A549 (cell line): ENCODE data around the gene B3GAT1.

Source experiments
- CHD2 ChIP-seq: fragments of 150-350 bp; IDR thresholded peaks from 2 replicates; pipeline ENCODE4 v1.6.1; 2014; ENCODE audit warnings: low read length; ENCODE audit not compliant: partially characterized antibody
- EP300 ChIP-seq, 2 experiments: fragments of >200 bp; sonication (Bioruptor Twin); formaldehyde crosslinking; IDR thresholded peaks; 2 replicates in 1 of 2; 3 replicates in 1 of 2; pipeline ENCODE4 v1.6.1; 2016 to 2017
- HDAC2 ChIP-seq: fragments of 200-600 bp; sonication (generic); IDR thresholded peaks from 2 replicates; pipeline ENCODE4 v1.6.1; 2016
- KDM1A ChIP-seq: fragments of 200-600 bp; sonication (generic); IDR thresholded peaks from 2 replicates; pipeline ENCODE4 v1.6.1; 2016; ENCODE audit warnings: low read depth, mild to moderate bottlenecking
- MAZ ChIP-seq: fragments of 150-350 bp; IDR thresholded peaks from 2 replicates; pipeline ENCODE4 v1.6.1; 2014; ENCODE audit warnings: antibody characterized with exemption, low read depth, low read length, borderline replicate concordance
- POLR2A ChIP-seq: IDR thresholded peaks from 2 replicates; pipeline ENCODE4 v1.6.1; 2012; ENCODE audit warnings: mild to moderate bottlenecking, low read length
- RARB ChIP-seq: fragments of 250-450 bp; sonication (Bioruptor Pico); IDR thresholded peaks from 2 replicates; pipeline ENCODE4 v1.8.0; 2021; ENCODE audit warnings: mild to moderate bottlenecking, moderate library complexity
- ZSCAN20 ChIP-seq: fragments of 250-450 bp; sonication (Bioruptor Pico); IDR thresholded peaks from 2 replicates; pipeline ENCODE4 v1.8.0; 2022; ENCODE audit warnings: mild to moderate bottlenecking, moderate library complexity
- TF ChIP-seq, protein P1 (sequence below): fragments of >200 bp; sonication (Bioruptor Twin); formaldehyde crosslinking; IDR thresholded peaks from 3 replicates; pipeline ENCODE4 v1.5.1; 2016
- TF ChIP-seq, protein P2 (sequence below): fragments of 200-600 bp; sonication (generic); IDR thresholded peaks from 2 replicates; pipeline ENCODE4 v1.6.1; 2016; ENCODE audit warnings: antibody characterized with exemption, mild to moderate bottlenecking, moderate library complexity
- TF ChIP-seq, protein P3 (sequence below): IDR thresholded peaks from 2 replicates; pipeline ENCODE4 v1.6.1; 2012
- TF ChIP-seq, protein P4 (sequence below): fragments of >200 bp; sonication (Bioruptor Twin); formaldehyde crosslinking; IDR thresholded peaks from 3 replicates; pipeline ENCODE4 v1.6.1; 2016

DNA sequence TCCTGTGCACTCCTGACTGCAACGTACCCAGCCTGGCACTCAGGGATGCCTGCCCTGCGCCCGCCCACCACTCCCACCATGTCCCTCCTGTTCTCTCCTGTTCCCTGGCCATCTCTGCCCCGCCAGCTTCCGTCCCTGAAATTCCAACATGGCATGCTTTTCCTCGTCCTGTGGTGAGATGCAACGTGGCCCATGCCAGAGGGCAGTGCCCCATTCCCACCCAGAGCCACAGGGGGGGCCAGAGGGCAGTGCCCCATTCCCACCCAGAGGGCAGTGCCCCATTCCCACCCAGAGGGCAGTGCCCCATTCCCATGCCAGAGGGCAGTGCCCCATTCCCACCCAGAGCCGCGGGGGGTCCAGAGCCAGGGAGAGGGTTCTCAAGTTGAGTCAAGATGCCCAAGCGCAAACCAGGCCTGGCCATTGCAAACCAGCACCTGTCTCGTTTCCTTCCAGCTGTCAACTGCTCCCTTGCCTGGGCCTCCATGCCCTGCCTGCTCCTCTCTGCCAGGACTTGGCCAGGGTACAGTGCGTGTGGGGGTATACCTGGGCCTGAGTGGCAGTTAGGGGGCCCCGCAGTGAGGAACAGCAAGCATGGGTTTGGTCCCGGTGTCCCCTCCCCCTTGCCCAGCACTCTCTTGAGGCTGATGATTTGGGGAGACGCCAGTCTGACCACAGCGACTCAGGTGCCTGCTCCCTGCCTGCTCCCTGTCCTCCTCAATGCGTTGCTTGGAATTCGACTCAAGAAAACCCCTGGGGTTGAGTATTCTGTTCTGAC, 14.6 kb downstream of the B3GAT1 start:
- TF ChIP-seq HDAC2 (no peak), MAZ (no peak), EP300 (IDR thresholded peaks at IDR 0.05) (no peak), RARB (no peak), POLR2A (no peak), CHD2 (no peak), ZSCAN20 (CRISPR knock-in tag) (no peak), KDM1A (no peak)
- TF ChIP-seq, protein P1, sequence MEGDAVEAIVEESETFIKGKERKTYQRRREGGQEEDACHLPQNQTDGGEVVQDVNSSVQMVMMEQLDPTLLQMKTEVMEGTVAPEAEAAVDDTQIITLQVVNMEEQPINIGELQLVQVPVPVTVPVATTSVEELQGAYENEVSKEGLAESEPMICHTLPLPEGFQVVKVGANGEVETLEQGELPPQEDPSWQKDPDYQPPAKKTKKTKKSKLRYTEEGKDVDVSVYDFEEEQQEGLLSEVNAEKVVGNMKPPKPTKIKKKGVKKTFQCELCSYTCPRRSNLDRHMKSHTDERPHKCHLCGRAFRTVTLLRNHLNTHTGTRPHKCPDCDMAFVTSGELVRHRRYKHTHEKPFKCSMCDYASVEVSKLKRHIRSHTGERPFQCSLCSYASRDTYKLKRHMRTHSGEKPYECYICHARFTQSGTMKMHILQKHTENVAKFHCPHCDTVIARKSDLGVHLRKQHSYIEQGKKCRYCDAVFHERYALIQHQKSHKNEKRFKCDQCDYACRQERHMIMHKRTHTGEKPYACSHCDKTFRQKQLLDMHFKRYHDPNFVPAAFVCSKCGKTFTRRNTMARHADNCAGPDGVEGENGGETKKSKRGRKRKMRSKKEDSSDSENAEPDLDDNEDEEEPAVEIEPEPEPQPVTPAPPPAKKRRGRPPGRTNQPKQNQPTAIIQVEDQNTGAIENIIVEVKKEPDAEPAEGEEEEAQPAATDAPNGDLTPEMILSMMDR: no peak
- TF ChIP-seq, protein P2, sequence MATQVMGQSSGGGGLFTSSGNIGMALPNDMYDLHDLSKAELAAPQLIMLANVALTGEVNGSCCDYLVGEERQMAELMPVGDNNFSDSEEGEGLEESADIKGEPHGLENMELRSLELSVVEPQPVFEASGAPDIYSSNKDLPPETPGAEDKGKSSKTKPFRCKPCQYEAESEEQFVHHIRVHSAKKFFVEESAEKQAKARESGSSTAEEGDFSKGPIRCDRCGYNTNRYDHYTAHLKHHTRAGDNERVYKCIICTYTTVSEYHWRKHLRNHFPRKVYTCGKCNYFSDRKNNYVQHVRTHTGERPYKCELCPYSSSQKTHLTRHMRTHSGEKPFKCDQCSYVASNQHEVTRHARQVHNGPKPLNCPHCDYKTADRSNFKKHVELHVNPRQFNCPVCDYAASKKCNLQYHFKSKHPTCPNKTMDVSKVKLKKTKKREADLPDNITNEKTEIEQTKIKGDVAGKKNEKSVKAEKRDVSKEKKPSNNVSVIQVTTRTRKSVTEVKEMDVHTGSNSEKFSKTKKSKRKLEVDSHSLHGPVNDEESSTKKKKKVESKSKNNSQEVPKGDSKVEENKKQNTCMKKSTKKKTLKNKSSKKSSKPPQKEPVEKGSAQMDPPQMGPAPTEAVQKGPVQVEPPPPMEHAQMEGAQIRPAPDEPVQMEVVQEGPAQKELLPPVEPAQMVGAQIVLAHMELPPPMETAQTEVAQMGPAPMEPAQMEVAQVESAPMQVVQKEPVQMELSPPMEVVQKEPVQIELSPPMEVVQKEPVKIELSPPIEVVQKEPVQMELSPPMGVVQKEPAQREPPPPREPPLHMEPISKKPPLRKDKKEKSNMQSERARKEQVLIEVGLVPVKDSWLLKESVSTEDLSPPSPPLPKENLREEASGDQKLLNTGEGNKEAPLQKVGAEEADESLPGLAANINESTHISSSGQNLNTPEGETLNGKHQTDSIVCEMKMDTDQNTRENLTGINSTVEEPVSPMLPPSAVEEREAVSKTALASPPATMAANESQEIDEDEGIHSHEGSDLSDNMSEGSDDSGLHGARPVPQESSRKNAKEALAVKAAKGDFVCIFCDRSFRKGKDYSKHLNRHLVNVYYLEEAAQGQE: no peak
- TF ChIP-seq, protein P3, sequence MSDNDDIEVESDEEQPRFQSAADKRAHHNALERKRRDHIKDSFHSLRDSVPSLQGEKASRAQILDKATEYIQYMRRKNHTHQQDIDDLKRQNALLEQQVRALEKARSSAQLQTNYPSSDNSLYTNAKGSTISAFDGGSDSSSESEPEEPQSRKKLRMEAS: no peak
- TF ChIP-seq, protein P4, sequence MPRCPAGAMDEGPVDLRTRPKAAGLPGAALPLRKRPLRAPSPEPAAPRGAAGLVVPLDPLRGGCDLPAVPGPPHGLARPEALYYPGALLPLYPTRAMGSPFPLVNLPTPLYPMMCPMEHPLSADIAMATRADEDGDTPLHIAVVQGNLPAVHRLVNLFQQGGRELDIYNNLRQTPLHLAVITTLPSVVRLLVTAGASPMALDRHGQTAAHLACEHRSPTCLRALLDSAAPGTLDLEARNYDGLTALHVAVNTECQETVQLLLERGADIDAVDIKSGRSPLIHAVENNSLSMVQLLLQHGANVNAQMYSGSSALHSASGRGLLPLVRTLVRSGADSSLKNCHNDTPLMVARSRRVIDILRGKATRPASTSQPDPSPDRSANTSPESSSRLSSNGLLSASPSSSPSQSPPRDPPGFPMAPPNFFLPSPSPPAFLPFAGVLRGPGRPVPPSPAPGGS: no peak
